Caco-2 (cell line): ENCODE data around the gene SLC2A13. TPM values are rescaled to one million over a fixed set of nuclear protein-coding genes. Genes with fewer than 3 reads are reported as not detected.
A peak's percentile ranks its signal among the peaks of the same experiment; 100 is the strongest.

Experiments
- BruUV-seq: library from RNA; stranded (reverse); fragments of 400-500 nt; replicated peaks from 2 replicates; lab custom pipeline; 2021; lab: Mats Ljungman, UMichigan
- CTCF ChIA-PET: fragments of 300-600 bp; sonication (Branson Sonifier 250); formaldehyde crosslinking; loops from one replicate; lab custom pipeline; 2022; ENCODE audit warnings: antibody characterized with exemption; lab: Charles Lee
- POLR2A ChIA-PET: fragments of 300-600 bp; sonication (Branson Sonifier 250); formaldehyde crosslinking; loops from one replicate; lab custom pipeline; 2022; ENCODE audit warnings: antibody characterized with exemption; lab: Charles Lee
- DNase-seq, 2 experiments: peaks; one replicate each; pipeline versions ENCODE4 v3.0.0 to v3.0.0-alpha.2; 2020 to 2022
- H3K27me3 ChIP-seq: replicated peaks from 2 replicates; pipeline ENCODE4 v1.6.0; 2011; ENCODE audit warnings: low read length; ENCODE audit not compliant: control insufficient read depth, insufficient read depth
- H3K36me3 ChIP-seq: 2 replicates; pipeline ENCODE4 v1.5.1; 2011; ENCODE audit warnings: low read length; ENCODE audit not compliant: control insufficient read depth, insufficient read depth
- H3K4me1 ChIP-seq: fragments of 250-450 bp; sonication (Bioruptor Pico); 2 replicates; pipeline ENCODE4 v1.5.1; 2020; ENCODE audit warnings: mild to moderate bottlenecking
- H3K4me3 ChIP-seq: 2 replicates; pipeline ENCODE4 v1.5.1; 2011; ENCODE audit warnings: low read depth, mild to moderate bottlenecking, control low read depth, low read length
- H3K9me3 ChIP-seq: fragments of 250-450 bp; sonication (Bioruptor Pico); 2 replicates; pipeline ENCODE4 v1.5.1; 2020; ENCODE audit warnings: mild to moderate bottlenecking, moderate library complexity
- H3K27ac Mint-ChIP-seq: one replicate; pipeline ENCODE4 v1.8.0; 2022; ENCODE audit warnings: mixed read lengths; ENCODE audit not compliant: unreplicated experiment
- H3K27me3 Mint-ChIP-seq: one replicate; pipeline ENCODE4 v1.8.0; 2022; ENCODE audit warnings: mixed read lengths; ENCODE audit not compliant: insufficient read depth, unreplicated experiment
- H3K36me3 Mint-ChIP-seq: one replicate; pipeline ENCODE4 v1.8.0; 2022; ENCODE audit warnings: mild to moderate bottlenecking, mixed read lengths; ENCODE audit not compliant: insufficient read depth, unreplicated experiment
- H3K4me1 Mint-ChIP-seq: one replicate; pipeline ENCODE4 v1.8.0; 2022; ENCODE audit warnings: low read depth, mixed read lengths; ENCODE audit not compliant: unreplicated experiment
- H3K4me3 Mint-ChIP-seq: one replicate; pipeline ENCODE4 v1.8.0; 2022; ENCODE audit warnings: mild to moderate bottlenecking, moderate library complexity, mixed read lengths; ENCODE audit not compliant: unreplicated experiment
- H3K9me3 Mint-ChIP-seq: one replicate; pipeline ENCODE4 v1.8.0; 2022; ENCODE audit warnings: mixed read lengths; ENCODE audit not compliant: unreplicated experiment
- intact Hi-C: fragments of 100-400 bp; cut with micrococcal nuclease; formaldehyde crosslinking; loops from one replicate; pipeline ENCODE4 v1.10.0; 2022; ENCODE audit not compliant: unreplicated experiment
- total RNA-seq: library from RNA; stranded (reverse); gene quantifications from 2 replicates; pipeline ENCODE4 v1.2.3, GENCODE V29; 2022
- TF ChIP-seq, protein P1 (sequence below), 2 experiments: fragments of 200-600 bp in 1 of 2; IDR thresholded peaks; 1 replicate in 1 of 2; 2 replicates in 1 of 2; pipeline versions ENCODE4 v1.5.1 to v1.8.0; 2011 to 2022; ENCODE audit warnings: antibody characterized with exemption in 1 of 2, control low read depth in 1 of 2, inconsistent platforms in 1 of 2, low read depth in 1 of 2, low read length in 1 of 2, mild to moderate bottlenecking in 1 of 2, moderate library complexity in 1 of 2; ENCODE audit not compliant: insufficient read depth in 1 of 2, severe bottlenecking in 1 of 2, unreplicated experiment in 1 of 2

SLC2A13 gene
- total RNA-seq, 1 experiment from 2014 or later: 3.0 TPM

DNA sequence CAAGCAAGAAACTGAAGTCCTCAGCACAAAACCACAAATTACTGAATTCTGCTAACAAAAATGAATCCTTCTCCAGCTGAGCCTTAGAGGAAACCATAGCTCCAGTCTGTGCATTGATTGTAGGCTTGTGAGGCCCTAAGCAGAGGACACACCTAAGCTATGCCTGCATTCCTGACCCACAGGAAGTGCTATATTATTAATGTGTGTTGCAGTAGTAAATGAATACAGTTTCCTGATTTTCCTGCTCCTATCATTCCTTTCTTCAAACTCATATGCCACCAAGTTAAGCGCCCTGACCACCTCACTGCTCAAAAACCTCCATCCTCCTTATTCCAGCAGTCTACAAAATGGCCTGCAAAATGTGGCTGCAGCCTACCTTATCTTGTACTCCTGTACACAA, 334.4 kb downstream of the SLC2A13 start:
- BruUV-seq: no TSS peak
- no peaks in the 10 kb centered on the region for H3K27me3 ChIP-seq
- no peaks in the 10 kb centered on the region for H3K9me3 ChIP-seq
- Mint-ChIP-seq H3K27ac (no peak overlapping the region), H3K4me3 (no peak overlapping the region), H3K9me3 (no peaks in the 10 kb centered on the region), H3K4me1 (no peaks in the 10 kb centered on the region), H3K27me3 (peaks cover 3% of the 10 kb centered on the region), H3K36me3 (no peaks in the 10 kb centered on the region)
- H3K4me1 ChIP-seq: no peaks in the 10 kb centered on the region
- intact Hi-C loops: no loop called here
- no peaks in the 10 kb centered on the region for H3K36me3 ChIP-seq
- CTCF ChIA-PET: no interaction called here
- DNase-seq: no peak
- POLR2A ChIA-PET: no interaction called here
- H3K4me3 ChIP-seq: no peak overlapping the region
- TF ChIP-seq, protein P1, sequence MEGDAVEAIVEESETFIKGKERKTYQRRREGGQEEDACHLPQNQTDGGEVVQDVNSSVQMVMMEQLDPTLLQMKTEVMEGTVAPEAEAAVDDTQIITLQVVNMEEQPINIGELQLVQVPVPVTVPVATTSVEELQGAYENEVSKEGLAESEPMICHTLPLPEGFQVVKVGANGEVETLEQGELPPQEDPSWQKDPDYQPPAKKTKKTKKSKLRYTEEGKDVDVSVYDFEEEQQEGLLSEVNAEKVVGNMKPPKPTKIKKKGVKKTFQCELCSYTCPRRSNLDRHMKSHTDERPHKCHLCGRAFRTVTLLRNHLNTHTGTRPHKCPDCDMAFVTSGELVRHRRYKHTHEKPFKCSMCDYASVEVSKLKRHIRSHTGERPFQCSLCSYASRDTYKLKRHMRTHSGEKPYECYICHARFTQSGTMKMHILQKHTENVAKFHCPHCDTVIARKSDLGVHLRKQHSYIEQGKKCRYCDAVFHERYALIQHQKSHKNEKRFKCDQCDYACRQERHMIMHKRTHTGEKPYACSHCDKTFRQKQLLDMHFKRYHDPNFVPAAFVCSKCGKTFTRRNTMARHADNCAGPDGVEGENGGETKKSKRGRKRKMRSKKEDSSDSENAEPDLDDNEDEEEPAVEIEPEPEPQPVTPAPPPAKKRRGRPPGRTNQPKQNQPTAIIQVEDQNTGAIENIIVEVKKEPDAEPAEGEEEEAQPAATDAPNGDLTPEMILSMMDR (IDR thresholded peaks at IDR 0.05; ENCODE audit: insufficient read depth in 1 of 2, low read depth in 1 of 2, low read length in 1 of 2, severe bottlenecking in 1 of 2, unreplicated experiment in 1 of 2): no peak

DNA sequence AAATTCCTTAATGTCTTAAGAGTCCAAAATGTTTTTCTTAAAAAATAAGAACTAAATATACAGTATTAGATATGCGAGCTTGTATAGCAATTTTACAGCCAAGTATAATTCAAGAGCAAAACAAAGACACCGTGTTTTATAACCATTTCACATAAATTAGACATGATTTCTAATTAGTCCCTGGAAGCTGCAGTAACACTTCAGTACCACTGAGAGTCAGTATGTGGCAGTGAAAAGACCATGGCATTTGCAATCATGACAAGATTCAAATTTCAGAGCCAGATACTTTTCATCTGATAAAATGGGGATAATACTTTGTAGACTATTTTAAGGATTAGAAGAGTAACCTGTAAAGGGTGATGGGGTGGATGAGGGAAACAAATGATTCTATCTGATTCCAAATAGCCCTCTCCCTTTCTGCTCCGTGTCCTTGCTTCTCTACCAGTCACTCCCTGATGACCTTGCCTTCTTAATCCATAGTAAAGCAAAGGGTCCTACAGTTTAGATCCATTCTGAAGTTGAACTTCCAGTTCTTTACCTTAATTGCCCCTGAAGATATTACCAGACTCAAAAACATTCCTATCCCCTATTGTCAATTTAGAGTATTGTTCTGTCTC, 340.8 kb downstream of the SLC2A13 start:
- Histone ChIP-seq H3K4me1 (no peaks in the 10 kb centered on the region), H3K9me3 (no peaks in the 10 kb centered on the region), H3K36me3 (no peaks in the 10 kb centered on the region), H3K27me3 (no peaks in the 10 kb centered on the region), H3K4me3 (no peak overlapping the region)
- Mint-ChIP-seq H3K27me3 (peaks cover 3% of the 10 kb centered on the region), H3K9me3 (no peaks in the 10 kb centered on the region), H3K4me1 (no peaks in the 10 kb centered on the region), H3K4me3 (no peak overlapping the region), H3K27ac (no peak overlapping the region), H3K36me3 (no peaks in the 10 kb centered on the region)
- ChIA-PET POLR2A (no interaction called here), CTCF (no interaction called here)
- no TSS peak for BruUV-seq
- TF ChIP-seq, protein P1 (IDR thresholded peaks at IDR 0.05; ENCODE audit: insufficient read depth in 1 of 2, low read depth in 1 of 2, low read length in 1 of 2, severe bottlenecking in 1 of 2, unreplicated experiment in 1 of 2): peak; percentile 76 to 88
- intact Hi-C loops: loop anchor here (1.0 to 5.0 kb wide), 4 partner anchors 67 to 342 kb away; no protein-coding TSS in a partner anchor
- peak in 1 of 2 experiments; percentile 25 for DNase-seq

DNA sequence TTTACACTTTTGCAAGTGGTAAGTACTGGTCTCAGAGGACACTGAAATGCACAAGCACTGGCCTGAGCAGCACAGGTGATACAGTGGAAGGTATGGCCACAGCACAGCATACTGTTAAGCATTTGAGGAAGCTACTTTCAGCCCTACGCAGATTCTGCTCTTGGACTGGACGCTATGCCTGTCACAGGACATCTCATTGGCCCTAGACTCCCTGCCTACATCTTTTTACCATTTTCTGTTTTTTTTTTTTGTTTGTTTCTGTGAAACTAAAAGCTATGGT, 342.1 kb downstream of the SLC2A13 start:
- ChIA-PET CTCF (interaction anchor here (0.7 kb wide), 1 partner anchor 33 kb away, joined by 3 read pairs; no protein-coding TSS in a partner anchor), POLR2A (no interaction called here)
- Mint-ChIP-seq H3K27me3 (no peaks in the 10 kb centered on the region), H3K27ac (no peak overlapping the region), H3K36me3 (no peaks in the 10 kb centered on the region), H3K4me3 (no peak overlapping the region), H3K9me3 (no peaks in the 10 kb centered on the region), H3K4me1 (no peaks in the 10 kb centered on the region)
- Histone ChIP-seq H3K9me3 (no peaks in the 10 kb centered on the region), H3K36me3 (no peaks in the 10 kb centered on the region), H3K4me1 (no peaks in the 10 kb centered on the region), H3K4me3 (no peak overlapping the region), H3K27me3 (no peaks in the 10 kb centered on the region)
- TF ChIP-seq, protein P1 (IDR thresholded peaks at IDR 0.05; ENCODE audit: insufficient read depth in 1 of 2, low read depth in 1 of 2, low read length in 1 of 2, severe bottlenecking in 1 of 2, unreplicated experiment in 1 of 2): no peak
- intact Hi-C loops: no loop called here
- no peak for DNase-seq
- BruUV-seq: no TSS peak
